Measurements from ENCODE around the gene CLIC3.

The CLIC3 gene

GRCh38 chr9:137040568-137040967 is 44.2 kb upstream of the CLIC3 start:
- DNase-seq (ENCODE audit: low read depth, low spot score) = no peak
- Histone ChIP-seq H3K9ac (ENCODE audit: insufficient read length, low read depth) (peak overlapping the region; percentile 4), H3K36me3 (ENCODE audit: insufficient read depth, insufficient read length, low read length) (peaks cover 28% of the 10 kb centered on the region), H3K27me3 (ENCODE audit: insufficient read depth, insufficient read length) (peaks cover 26% of the 10 kb centered on the region), H3K4me3 (ENCODE audit: insufficient read length, low read depth) (no peak overlapping the region), H3K4me1 (ENCODE audit: insufficient read depth, insufficient read length) (peaks cover 24% of the 10 kb centered on the region), H3K9me3 (ENCODE audit: insufficient read depth, low read length) (no peaks in the 10 kb centered on the region)
- no peak for TF ChIP-seq YY1 (IDR thresholded peaks at IDR 0.05; ENCODE audit: insufficient read depth, insufficient read length)
- no peak for TF ChIP-seq ZNF274 (IDR thresholded peaks at IDR 0.05; ENCODE audit: low read depth, low read length)
- no peak for TF ChIP-seq SUZ12 (IDR thresholded peaks at IDR 0.05; ENCODE audit: extremely low read depth, insufficient read depth, insufficient read length)

DNA sequence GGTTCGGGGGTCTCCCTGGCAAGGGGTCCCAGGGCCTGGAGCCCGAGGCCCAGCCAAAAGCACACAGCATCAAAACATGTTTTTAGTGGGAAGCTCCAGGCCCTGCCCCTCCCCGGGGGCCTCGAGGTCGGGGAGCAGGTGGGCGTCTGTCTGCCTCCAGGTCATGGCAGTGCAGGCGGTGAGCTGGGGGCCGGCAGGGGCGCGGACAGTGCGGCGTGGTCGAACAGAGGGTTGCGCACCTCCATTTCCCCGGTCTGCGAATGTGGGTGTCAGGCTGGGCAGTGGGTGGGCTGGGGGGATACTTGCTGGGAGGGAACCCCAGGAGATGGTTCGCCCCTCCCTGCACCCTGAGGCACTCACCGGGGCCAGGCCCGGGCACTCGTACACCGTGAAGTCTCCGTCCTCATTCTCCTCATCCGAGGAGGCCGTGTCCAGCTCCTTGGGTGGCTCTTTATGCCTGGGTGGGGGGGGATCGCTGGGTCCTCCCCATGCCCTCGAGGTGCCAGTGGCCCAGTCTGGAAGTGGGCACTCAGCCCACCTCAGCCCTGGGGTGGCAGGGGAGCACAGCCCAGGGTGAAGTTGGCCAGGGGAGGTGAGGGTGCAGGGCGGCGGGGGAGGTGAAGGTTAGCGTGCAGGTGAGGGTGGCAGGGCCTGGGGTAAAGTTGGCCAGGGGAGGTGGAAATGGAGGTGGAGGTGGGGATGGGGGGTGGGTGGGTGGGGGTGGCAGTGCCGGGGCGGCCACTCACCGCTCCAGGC is 43.4 kb upstream of the CLIC3 start:
- Histone ChIP-seq H3K36me3 (ENCODE audit: insufficient read depth, insufficient read length, low read length) (peaks cover 28% of the 10 kb centered on the region), H3K9me3 (ENCODE audit: insufficient read depth, low read length) (no peaks in the 10 kb centered on the region), H3K9ac (ENCODE audit: insufficient read length, low read depth) (no peak overlapping the region), H3K4me1 (ENCODE audit: insufficient read depth, insufficient read length) (peaks cover 26% of the 10 kb centered on the region), H3K4me3 (ENCODE audit: insufficient read length, low read depth) (no peak overlapping the region), H3K27me3 (ENCODE audit: insufficient read depth, insufficient read length) (peaks cover 21% of the 10 kb centered on the region)
- TF ChIP-seq ZNF274 (IDR thresholded peaks at IDR 0.05; ENCODE audit: low read depth, low read length) (no peak), YY1 (IDR thresholded peaks at IDR 0.05; ENCODE audit: insufficient read depth, insufficient read length) (no peak), SUZ12 (IDR thresholded peaks at IDR 0.05; ENCODE audit: extremely low read depth, insufficient read depth, insufficient read length) (no peak)
- no peak for DNase-seq (ENCODE audit: low read depth, low spot score)

- no peak for DNase-seq (ENCODE audit: low read depth, low spot score)
- Histone ChIP-seq H3K9me3 (ENCODE audit: insufficient read depth, low read length) (no peaks in the 10 kb centered on the region), H3K4me1 (ENCODE audit: insufficient read depth, insufficient read length) (peaks cover 23% of the 10 kb centered on the region), H3K4me3 (ENCODE audit: insufficient read length, low read depth) (no peak overlapping the region), H3K27me3 (ENCODE audit: insufficient read depth, insufficient read length) (peaks cover 17% of the 10 kb centered on the region), H3K36me3 (ENCODE audit: insufficient read depth, insufficient read length, low read length) (peaks cover 28% of the 10 kb centered on the region), H3K9ac (ENCODE audit: insufficient read length, low read depth) (no peak overlapping the region)
- no peak for TF ChIP-seq SUZ12 (IDR thresholded peaks at IDR 0.05; ENCODE audit: extremely low read depth, insufficient read depth, insufficient read length)
- TF ChIP-seq YY1 (IDR thresholded peaks at IDR 0.05; ENCODE audit: insufficient read depth, insufficient read length) = no peak
- no peak for TF ChIP-seq ZNF274 (IDR thresholded peaks at IDR 0.05; ENCODE audit: low read depth, low read length)
Measured at GRCh38 chr9:137038916-137039315, 42.5 kb upstream of the CLIC3 start.

DNA sequence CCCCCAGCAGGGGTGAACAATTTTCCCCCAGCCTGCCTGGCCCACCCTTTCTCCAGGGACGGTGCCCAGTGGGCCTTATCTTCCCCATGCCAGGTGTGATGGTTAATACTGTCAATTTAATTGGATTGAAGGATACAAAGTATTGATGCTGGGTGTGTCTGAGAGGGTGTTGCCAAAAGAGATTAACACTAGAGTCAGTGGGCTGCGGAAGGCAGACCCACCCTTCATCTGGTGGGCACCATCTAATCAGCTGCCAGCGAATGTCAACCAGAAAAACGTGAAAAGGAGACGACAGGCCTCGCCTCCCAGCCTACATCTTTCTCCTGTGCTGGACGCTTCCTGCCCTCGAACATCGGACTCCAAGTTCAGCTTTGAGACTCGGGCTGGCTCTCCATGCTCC is 41.1 kb upstream of the CLIC3 start:
- Histone ChIP-seq H3K4me1 (ENCODE audit: insufficient read depth, insufficient read length) (peaks cover 19% of the 10 kb centered on the region), H3K27me3 (ENCODE audit: insufficient read depth, insufficient read length) (peaks cover 8% of the 10 kb centered on the region), H3K9ac (ENCODE audit: insufficient read length, low read depth) (no peak overlapping the region), H3K4me3 (ENCODE audit: insufficient read length, low read depth) (no peak overlapping the region), H3K36me3 (ENCODE audit: insufficient read depth, insufficient read length, low read length) (peaks cover 28% of the 10 kb centered on the region), H3K9me3 (ENCODE audit: insufficient read depth, low read length) (no peaks in the 10 kb centered on the region)
- TF ChIP-seq ZNF274 (IDR thresholded peaks at IDR 0.05; ENCODE audit: low read depth, low read length) (no peak), SUZ12 (IDR thresholded peaks at IDR 0.05; ENCODE audit: extremely low read depth, insufficient read depth, insufficient read length) (no peak), YY1 (IDR thresholded peaks at IDR 0.05; ENCODE audit: insufficient read depth, insufficient read length) (no peak)
- DNase-seq (ENCODE audit: low read depth, low spot score) = no peak

- H3K36me3 ChIP-seq (ENCODE audit: insufficient read depth, insufficient read length, low read length) = peaks cover 28% of the 10 kb centered on the region
- peaks cover 23% of the 10 kb centered on the region for H3K4me1 ChIP-seq (ENCODE audit: insufficient read depth, insufficient read length)
- H3K27me3 ChIP-seq (ENCODE audit: insufficient read depth, insufficient read length) = peaks cover 8% of the 10 kb centered on the region
- H3K9me3 ChIP-seq (ENCODE audit: insufficient read depth, low read length) = no peaks in the 10 kb centered on the region
- TF ChIP-seq ZNF274 (IDR thresholded peaks at IDR 0.05; ENCODE audit: low read depth, low read length) (no peak), YY1 (IDR thresholded peaks at IDR 0.05; ENCODE audit: insufficient read depth, insufficient read length) (no peak), SUZ12 (IDR thresholded peaks at IDR 0.05; ENCODE audit: extremely low read depth, insufficient read depth, insufficient read length) (no peak)
- no peak for DNase-seq (ENCODE audit: low read depth, low spot score)
- H3K9ac ChIP-seq (ENCODE audit: insufficient read length, low read depth) = no peak overlapping the region
- H3K4me3 ChIP-seq (ENCODE audit: insufficient read length, low read depth) = no peak overlapping the region
Measured at GRCh38 chr9:137037035-137037434, 40.7 kb upstream of the CLIC3 start.

- Histone ChIP-seq H3K27me3 (ENCODE audit: insufficient read depth, insufficient read length) (peaks cover 8% of the 10 kb centered on the region), H3K9me3 (ENCODE audit: insufficient read depth, low read length) (no peaks in the 10 kb centered on the region), H3K4me1 (ENCODE audit: insufficient read depth, insufficient read length) (peaks cover 18% of the 10 kb centered on the region), H3K9ac (ENCODE audit: insufficient read length, low read depth) (no peak overlapping the region), H3K4me3 (ENCODE audit: insufficient read length, low read depth) (no peak overlapping the region), H3K36me3 (ENCODE audit: insufficient read depth, insufficient read length, low read length) (peaks cover 27% of the 10 kb centered on the region)
- DNase-seq (ENCODE audit: low read depth, low spot score) = no peak
- no peak for TF ChIP-seq YY1 (IDR thresholded peaks at IDR 0.05; ENCODE audit: insufficient read depth, insufficient read length)
- no peak for TF ChIP-seq SUZ12 (IDR thresholded peaks at IDR 0.05; ENCODE audit: extremely low read depth, insufficient read depth, insufficient read length)
- TF ChIP-seq ZNF274 (IDR thresholded peaks at IDR 0.05; ENCODE audit: low read depth, low read length) = no peak
Measured at GRCh38 chr9:137035937-137036336, 39.6 kb upstream of the CLIC3 start.

GRCh38 chr9:137035507-137035834 is 39.1 kb upstream of the CLIC3 start:
- Histone ChIP-seq H3K4me1 (ENCODE audit: insufficient read depth, insufficient read length) (peaks cover 18% of the 10 kb centered on the region), H3K4me3 (ENCODE audit: insufficient read length, low read depth) (no peak overlapping the region), H3K27me3 (ENCODE audit: insufficient read depth, insufficient read length) (peaks cover 8% of the 10 kb centered on the region), H3K36me3 (ENCODE audit: insufficient read depth, insufficient read length, low read length) (peaks cover 22% of the 10 kb centered on the region), H3K9me3 (ENCODE audit: insufficient read depth, low read length) (no peaks in the 10 kb centered on the region), H3K9ac (ENCODE audit: insufficient read length, low read depth) (no peak overlapping the region)
- DNase-seq (ENCODE audit: low read depth, low spot score) = no peak
- TF ChIP-seq ZNF274 (IDR thresholded peaks at IDR 0.05; ENCODE audit: low read depth, low read length) = no peak
- TF ChIP-seq YY1 (IDR thresholded peaks at IDR 0.05; ENCODE audit: insufficient read depth, insufficient read length) = no peak
- TF ChIP-seq SUZ12 (IDR thresholded peaks at IDR 0.05; ENCODE audit: extremely low read depth, insufficient read depth, insufficient read length) = no peak
